HG03045 (cell line): ENCODE results near the gene SPPL3.
"Not testable (repeated sequence)": the region's sequence is repeated elsewhere in the genome, so short reads cannot be mapped to it uniquely, and the experiment has no call there.

Experiments
- ATAC-seq: cut with Tn5 transposase; IDR thresholded peaks from one replicate; pipeline ENCODE4 v1.9.1; 2021; ENCODE audit warnings: mild to moderate bottlenecking, moderate library complexity; ENCODE audit not compliant: unreplicated experiment

The SPPL3 gene

DNA sequence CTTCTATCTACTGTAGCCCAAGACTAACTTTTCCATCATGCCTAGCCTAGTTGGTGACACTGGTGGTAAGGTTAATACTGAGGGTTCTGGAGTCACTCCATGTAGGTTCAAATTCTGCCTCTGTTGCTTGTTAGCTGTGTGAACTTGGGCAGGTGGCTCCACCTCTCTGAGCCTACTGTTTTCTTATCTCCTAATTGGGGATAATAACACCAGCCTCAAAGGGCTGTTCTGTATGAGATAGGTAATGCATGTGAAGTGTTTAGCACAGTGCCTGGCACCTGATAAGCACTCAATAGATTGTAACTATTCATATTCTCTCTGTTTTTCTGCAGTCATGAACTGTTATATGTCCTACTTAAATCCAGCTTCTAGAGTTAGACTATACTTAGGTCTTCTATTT is 17.5 kb upstream of the SPPL3 start:
- no peak for ATAC-seq

DNA sequence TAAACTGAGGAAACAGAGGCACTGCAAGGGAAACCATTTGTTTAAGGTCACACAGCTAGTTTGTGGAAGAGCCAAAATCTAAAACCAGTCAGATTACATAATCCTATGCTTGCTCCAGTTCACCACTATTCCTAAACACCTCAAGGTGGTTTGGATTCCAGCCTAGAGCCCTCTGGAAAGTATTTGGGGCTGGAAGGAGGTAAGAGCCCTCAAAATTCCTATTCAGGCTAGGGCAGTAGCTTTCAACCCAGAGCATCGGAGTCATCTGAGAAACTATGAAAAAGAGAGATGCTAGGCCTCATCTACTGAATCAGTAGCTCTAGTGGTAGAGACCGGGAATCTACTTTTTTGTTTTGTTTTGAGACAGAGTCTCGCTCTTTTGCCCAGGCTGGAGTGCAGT is 16.0 kb upstream of the SPPL3 start:
- ATAC-seq, result no peak

DNA sequence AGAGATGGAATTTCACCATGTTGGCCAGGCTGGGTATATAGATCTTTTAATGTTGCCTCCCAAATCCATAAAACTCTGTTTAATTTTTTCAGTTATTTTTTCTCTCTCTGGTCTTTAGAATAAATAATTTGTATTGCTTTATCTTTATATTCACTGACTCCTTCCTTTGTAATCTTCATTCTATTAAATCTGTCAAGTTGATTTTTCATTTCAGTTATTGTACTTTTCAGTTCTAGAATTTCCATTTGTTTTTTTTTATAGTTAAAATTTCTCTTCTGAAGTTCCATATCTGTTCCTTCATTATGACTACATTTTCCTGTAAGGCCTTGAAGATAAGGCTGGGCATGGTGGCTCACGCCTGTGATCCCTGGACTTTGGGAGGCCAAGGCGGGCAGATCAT is 13.6 kb upstream of the SPPL3 start:
- no peak for ATAC-seq

DNA sequence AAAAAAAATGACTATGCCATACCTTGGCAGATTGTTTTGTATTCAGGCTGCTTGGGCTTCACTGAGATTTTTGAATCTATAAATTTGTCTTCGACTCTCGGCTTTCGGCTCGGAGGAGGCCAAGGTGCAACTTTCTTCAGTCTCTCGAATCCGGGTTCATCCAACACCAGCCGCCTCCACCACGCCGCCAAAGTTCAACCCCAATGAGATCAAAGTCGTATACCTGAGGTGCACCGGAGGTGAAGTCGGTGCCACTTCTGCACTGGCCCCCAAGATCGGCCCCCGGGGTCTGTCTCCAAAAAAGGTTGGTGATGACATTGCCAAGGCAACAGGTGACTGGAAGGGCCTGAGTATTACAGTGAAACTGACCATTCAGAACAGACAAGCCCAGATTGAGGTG is 12.4 kb upstream of the SPPL3 start:
- no peak for ATAC-seq

DNA sequence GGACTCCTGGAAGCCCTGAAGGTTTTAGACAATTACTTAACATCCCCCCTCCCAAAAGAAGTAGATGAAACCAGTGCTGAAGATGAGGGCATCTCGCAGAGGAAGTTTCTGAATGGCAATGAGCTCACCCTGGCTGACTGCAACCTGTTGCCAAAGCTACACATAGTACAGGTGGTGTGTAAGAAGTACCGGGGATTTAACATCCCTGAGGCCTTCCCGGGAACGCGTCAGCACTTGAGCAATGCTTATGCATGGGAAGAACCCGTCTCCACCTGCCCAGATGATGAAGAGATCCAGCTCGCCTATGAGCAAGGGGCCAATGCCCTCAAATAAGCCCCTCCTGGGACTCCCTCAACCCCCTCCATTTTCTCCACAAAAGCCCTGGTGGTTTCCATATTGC is 10.6 kb upstream of the SPPL3 start:
- no peak for ATAC-seq

DNA sequence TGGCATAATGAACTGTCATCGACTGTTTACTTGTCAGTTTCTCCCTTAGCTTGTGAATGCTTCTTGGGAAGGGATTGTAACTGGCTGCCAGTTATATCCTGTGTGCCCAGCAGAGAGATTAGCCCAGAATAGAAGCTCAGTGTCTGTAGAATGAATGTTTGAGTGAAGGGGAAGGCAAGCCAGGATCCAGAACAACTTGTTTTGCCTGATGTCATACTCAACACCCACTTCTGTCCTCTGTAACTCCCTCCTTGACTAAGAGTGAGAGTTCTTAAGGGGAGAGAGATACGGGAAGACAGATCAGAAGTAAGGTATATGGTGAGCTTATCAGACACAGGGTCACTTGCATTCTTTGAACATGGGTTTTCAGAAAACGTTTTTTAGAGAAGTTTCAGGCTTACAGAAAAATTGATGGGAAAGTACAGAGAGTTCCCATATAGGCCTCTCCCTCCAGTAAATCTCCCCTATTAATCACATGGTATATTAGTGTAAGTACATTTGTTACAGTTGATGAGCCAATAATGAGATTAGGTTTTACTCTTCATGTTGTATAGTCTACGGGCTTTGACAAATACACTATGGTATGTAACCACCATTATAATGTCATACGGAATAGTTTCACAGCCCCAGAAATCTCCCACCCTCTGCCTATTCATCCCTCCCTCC is 5.6 kb upstream of the SPPL3 start:
- no peak for ATAC-seq

DNA sequence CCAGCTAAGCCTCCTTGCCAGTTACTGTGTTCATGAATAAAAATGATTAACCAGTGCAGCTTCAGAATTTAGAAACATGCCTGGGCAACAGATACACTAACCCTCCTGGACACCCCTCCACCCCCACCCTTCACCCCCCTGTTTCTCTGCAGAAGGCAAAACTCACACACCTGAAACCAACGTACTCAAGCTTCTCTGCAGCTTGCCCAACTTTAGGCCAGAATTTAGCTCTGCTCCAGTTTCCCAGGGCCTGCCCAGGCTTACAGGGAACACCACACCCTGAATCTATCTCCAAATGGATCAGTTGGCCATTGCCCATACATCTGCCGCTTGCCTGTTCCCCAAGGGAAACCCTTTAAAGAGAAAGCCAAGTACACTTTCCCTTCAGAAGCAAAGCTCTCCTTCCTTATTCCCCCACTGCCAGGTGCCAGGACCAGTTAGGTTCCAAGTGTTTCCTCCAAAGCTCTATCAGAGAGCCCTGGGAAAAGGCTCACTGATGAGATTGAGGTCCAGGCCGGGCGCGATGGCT is 1.8 kb upstream of the SPPL3 start:
- no peak for ATAC-seq

DNA sequence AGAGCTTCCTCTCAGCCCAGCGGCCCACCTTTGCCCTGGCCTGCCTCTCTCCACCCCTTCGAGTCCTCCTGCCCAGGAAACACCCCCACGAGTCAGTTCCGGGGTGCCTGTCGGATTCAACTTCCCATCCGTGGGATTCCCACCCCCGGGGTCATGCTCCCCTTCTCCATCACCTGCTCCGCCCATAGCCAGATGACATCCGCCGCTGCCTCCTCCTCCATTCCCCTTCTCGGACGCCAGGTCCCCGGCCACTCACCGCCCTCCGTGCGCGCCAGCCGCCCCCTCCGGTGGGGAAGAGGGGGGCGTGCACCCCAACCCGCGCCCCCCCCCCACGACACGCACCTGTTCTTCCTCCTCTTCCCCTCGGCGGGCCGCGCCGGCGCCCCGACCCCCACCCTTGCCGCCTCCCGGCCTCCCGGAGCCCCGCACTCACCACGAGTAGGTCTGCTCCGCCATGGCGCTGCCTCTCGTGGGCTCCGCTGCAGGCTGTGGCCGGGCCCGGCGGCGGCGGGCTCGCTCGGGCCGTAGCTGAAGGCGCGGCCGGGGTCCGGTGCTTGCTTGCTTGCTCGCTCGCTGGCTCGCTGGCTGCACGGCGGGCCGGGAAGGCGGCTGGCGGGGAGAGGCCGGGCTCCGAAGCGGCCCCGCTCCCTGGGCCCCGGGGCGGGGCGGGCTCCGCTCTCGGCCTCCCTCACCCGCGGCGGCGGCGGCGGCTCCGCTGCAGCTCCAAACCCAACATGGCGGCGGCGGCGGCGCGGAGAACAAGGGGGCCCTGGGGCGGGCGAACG is 554 bp downstream of the SPPL3 start:
- peak; percentile 41 for ATAC-seq

DNA sequence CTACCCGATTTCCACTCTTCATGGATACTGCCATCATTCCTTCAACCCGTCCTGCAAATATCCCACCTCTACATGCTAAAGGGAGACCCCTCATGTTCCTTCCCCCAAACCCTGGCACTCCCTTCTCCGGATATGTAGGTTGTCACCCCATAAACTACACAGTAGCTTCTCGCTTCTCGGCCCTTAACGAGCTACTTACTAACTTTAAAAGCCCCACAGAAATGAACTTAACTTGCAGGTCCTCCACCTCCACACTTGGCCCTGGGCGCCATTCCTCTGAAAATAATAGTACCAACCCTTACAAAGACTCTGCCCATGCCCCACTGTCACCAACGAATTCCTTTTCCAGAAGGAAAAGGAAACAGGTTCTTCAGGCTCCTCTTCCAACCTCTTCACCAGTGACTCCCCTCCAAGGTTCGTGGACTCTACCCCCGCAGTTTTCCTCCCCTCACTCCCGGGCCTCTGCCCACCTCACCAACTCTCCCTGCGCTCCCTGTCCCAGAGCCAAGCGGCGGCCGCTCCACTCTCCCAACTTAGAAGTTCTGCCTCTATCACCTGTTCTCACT is 1.2 kb downstream of the SPPL3 start:
- ATAC-seq, result no peak

DNA sequence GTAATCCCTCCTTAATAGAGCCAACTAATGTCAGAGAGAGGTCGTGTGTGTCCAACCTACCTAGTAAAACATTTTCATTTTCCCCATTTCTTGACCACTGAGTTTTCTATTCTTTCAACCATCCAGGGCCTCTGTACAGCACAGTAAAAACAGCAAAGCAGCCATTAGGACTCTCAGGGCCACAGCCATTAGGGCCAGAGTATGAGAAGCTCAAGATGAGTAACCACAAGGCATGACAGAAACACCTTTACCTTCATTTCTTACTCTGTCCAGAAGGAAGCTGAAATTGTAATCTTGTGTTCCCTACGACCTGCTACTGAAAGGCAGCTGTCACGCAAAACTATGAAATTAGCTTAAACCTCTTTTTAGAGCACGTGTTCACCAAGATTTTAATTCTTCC is 2.3 kb downstream of the SPPL3 start:
- ATAC-seq, result no peak

DNA sequence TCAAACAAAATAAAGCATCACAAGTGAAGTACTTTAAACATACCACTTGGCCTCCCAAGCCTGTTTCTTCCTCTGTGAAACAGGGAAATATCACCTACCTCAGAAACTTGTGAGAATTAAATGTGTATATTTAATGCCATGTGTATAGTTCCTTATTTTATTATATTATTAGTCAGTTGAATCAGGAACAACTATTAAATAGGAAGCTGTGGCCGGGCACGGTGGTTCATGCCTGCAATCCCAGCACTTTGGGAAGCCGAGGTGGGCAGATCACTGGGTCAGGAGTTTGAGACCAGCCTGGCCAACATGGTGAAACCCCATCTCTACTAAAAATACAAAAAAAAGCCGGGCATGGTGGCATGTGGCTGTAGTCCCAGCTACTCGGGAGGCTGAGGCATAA is 3.1 kb downstream of the SPPL3 start:
- not testable (repeated sequence) for ATAC-seq

DNA sequence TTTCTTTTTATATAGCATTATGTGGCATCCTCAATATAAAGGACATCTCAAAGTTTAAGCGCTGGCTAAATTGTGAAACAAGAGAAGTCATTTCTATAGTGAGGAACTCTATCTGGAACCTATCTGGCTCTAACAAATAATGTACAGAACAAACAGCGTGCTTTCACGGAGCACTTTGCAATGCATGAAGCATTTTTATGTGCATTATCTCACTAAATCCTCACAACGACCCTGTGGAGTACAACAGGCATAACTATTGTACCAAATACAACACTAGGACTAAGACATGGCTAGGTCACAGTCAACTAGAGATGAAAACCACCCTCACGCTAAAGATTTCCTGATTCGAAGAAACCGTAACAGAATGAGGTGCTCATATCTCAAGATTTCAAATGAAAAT is 8.6 kb downstream of the SPPL3 start:
- ATAC-seq, result no peak

DNA sequence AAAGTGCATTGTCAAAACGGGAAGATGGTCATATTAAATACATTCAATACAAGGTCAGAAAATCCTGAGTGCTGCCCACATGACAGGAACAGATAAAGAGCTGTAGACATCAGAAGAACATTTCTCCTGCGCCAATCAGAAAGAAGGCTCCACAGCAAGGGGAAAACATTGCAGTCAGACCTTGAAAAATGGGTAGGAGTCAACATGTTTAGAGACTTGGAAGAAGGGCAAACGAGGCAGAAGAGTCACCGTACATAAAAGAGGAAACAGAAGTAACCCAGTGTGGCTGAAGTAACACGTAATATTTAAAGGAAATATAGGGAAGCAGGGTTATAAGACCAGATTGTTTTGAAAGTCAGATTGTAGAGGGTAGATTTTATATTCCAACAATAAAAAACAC is 11.9 kb downstream of the SPPL3 start:
- no peak for ATAC-seq

DNA sequence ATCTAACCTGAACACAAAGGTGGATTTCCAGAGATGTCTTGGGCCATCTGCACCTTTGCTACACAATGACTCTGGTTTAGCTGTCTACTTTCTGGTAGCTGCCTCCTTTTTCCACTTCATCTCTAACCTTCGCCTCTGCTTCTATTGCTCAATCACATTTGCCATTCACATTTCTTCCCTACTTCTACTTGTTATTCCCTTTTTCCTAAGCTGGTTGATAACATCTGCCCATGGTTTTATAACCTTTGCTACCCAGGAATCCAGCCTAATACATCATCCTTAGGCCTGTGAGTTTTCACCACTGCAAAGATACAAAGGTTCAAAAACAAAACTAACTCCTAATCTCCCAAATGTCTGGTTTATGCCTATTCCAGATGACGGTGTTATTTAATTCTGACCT is 13.2 kb downstream of the SPPL3 start:
- no peak for ATAC-seq

DNA sequence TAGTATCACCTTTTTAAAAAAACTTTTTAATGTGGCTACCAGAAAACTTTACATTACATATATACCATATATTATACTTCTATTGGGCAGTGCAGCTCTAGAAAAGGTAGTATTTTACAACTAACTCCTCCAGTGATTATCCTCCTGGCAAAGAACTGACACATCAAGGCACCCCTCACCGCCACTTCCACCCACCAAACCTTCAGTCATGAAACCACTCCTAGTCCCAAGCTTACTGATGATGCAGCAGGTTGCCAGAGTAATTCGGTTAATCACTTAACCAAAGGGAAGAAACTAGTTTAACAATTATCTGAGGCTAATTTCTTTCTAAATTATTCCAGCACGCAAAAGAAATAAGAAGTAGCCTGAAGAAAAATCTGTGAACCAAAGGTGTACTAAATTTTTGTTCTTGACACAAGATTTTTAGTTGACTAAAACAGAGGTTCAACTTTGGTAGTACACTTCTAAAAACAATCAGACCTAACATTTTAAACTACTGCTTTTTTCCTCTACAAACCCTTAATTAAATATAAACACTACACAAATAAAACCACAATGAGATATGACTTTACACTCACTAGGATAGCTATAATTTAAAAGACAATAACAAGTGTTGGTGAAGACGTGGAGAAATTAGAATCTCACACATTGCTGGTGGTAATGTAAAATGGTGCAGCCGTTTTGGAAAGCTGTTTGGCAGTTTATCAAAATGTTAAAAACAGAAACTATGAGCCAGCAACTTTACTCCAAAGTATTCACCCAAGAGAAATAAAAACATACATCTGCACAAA is 16.7 kb downstream of the SPPL3 start:
- no peak for ATAC-seq

DNA sequence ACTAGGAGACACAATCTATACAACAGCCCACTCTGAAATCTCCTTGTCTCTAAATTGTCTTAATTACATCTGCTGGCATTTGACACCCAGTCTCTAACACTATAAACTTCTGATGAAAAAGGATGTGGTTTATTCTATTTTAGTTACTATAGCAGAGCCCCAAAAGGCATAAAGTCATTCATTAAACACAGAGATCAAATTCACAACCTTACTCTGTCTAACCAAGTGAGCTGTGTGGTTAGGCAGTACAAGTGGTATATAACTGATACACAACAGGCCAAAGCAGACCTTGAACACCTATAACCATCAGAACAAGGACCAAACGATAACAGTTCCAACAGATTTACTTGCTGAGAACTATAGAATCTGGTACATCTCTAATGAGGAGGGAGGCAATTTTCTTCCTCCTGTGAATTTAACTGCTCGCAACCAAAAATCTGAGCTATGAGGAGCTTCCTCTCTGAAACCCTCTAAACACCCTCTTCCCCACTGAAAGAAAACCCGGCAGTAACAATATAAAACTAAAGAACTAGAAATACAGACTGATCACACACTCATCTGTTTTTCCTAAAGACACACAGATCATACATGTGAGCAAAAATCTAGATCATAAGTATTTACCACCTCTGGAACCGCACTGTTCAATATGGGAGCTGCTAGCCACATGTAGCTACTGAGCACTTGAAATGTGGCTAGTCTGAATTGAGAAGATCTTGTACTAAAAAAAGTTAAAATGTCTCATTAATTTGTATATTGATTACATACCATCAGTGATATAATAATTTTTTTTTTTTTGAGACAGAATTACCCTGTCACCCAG is 17.7 kb downstream of the SPPL3 start:
- ATAC-seq, result no peak

DNA sequence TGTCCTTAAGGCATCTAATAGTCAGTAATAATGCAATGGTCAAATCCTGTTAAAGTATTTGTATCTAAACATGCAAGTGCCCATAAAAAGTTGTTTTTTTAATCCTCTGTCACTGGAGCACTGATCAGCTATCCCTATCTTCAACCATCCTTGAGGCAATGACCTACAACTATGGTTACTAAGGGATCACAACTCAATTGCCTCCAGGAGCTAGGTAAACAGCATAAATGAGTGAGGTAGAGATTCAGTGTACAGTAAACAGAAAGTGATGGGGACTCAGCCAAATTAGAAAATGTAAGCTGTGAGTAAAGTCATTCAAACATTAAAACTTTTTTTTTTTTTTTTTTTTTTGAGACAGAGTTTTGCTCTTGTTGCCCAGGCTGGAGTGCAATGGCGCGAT is 18.6 kb downstream of the SPPL3 start:
- ATAC-seq, result no peak

DNA sequence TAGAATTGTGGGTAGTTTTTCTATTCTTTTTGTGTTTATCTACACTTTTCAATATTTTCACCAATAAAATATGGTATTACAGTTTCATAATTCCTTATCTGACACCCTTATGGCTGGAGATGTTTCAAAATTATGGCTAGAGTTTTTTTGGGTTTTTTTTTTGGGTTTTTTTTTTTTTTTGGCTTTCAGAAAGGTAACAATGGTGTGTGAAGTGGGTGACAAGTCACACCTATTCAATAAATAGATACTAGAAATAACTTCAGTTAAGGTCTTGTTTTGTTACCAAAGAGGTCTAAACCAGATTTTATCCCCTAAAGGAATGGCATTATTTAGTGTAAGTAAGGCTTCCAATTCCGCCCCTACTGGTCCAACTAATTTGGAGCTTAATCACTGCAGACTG is 19.5 kb downstream of the SPPL3 start:
- no peak for ATAC-seq

DNA sequence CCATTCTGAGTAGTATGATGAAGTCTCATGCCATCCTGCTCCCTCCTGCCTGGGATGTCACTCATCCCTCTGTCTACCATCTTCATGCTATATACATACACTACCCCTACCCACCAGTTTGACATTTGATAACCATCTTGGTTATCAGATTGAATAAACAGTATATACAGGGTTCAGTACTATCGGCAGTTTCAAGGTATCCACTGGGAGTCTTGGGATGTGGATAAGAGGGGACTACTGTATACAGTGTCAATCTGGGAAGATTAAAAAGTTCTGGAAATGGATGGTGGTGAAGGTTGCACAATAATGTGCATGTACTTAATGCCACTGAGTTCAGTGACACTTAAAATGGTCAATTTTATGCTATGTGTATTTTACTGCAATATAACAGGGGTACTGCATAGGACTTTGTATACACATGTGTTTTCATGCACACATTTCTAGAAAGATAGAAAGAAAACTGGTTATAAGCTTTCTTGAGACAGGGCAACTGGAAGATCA is 22.1 kb downstream of the SPPL3 start:
- ATAC-seq, result no peak

DNA sequence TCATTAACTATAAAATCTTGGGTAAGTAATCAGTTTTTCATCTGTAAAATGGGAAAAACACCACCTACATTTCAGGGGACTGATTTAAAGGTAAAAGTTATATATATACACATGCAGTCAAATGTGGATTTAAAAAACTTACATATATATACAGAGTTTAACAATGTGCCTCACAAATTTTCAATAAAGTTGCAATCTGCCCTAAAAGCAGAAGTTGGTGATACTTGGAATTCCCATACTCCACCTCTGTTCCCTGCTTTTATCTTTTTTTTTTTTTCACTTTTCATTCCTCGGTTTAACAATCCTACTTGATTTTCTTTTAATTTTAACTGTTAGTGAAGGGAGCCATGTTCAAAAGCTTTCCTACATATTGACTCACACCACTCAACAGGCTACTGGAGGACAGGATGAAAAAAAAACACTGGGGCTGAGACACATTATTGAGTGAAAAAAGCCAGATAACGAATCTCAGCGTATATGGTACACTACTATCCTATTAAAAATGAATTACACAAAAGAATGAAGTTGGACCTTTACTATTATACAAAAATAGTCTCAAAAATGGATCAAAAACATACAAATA is 24.3 kb downstream of the SPPL3 start:
- ATAC-seq, result no peak
